Astrocyte (in vitro differentiated cells and primary cell): ENCODE results near the gene GOLGA6D. TPM values are rescaled to one million over a fixed set of nuclear protein-coding genes. Genes with fewer than 3 reads are reported as not detected.

Source experiments
- DNase-seq: peaks from one replicate; pipeline ENCODE4 v3.0.0-alpha.2; 2010; ENCODE audit warnings: low read depth
- FAIRE-seq: peaks from 2 replicates; lab custom pipeline; 2011; peaks lifted over from hg19 to GRCh38; lab: Jason Lieb, UNC
- H2AFZ ChIP-seq: 2 replicates; pipeline ENCODE4 v1.6.0; 2012; ENCODE audit warnings: low read depth, low read length, inconsistent platforms
- H3K27ac ChIP-seq: 2 replicates; pipeline ENCODE4 v1.5.1; 2011; ENCODE audit warnings: low read depth, low read length, inconsistent platforms
- H3K27me3 ChIP-seq: 2 replicates; pipeline ENCODE4 v1.6.0; 2011; ENCODE audit warnings: low read length, inconsistent platforms; ENCODE audit not compliant: insufficient read depth
- H3K36me3 ChIP-seq: 2 replicates; pipeline ENCODE4 v1.5.1; 2011; ENCODE audit warnings: low read length, inconsistent platforms; ENCODE audit not compliant: insufficient read depth
- H3K4me1 ChIP-seq: 2 replicates; pipeline ENCODE4 v1.5.1; 2011; ENCODE audit warnings: low read length, inconsistent platforms; ENCODE audit not compliant: insufficient read depth
- H3K4me2 ChIP-seq: 2 replicates; pipeline ENCODE4 v1.6.0; 2012; ENCODE audit warnings: low read length, inconsistent platforms
- H3K4me3 ChIP-seq: 2 replicates; pipeline ENCODE4 v1.5.1; 2011; ENCODE audit warnings: low read depth, mild to moderate bottlenecking, low read length, inconsistent platforms; ENCODE audit not compliant: insufficient read depth
- H3K79me2 ChIP-seq: 2 replicates; pipeline ENCODE4 v1.6.0; 2012; ENCODE audit warnings: mild to moderate bottlenecking, low read length, inconsistent platforms; ENCODE audit not compliant: insufficient read depth
- H3K9ac ChIP-seq: 2 replicates; pipeline ENCODE4 v1.6.0; 2012; ENCODE audit warnings: mild to moderate bottlenecking, low read length, inconsistent platforms
- H3K9me3 ChIP-seq: 2 replicates; pipeline ENCODE4 v1.5.1; 2012; ENCODE audit warnings: low read depth, mild to moderate bottlenecking, low read length, inconsistent platforms; ENCODE audit not compliant: insufficient read depth
- H4K20me1 ChIP-seq: 2 replicates; pipeline ENCODE4 v1.6.0; 2012; ENCODE audit warnings: low read length, inconsistent platforms; ENCODE audit not compliant: insufficient read depth
- H3K27ac Mint-ChIP-seq: one replicate; pipeline ENCODE4 v1.8.0; 2021; ENCODE audit warnings: mild to moderate bottlenecking, mixed read lengths; ENCODE audit not compliant: unreplicated experiment
- H3K27me3 Mint-ChIP-seq: one replicate; pipeline ENCODE4 v1.8.0; 2021; ENCODE audit warnings: low read depth, mixed read lengths; ENCODE audit not compliant: unreplicated experiment
- H3K36me3 Mint-ChIP-seq: one replicate; pipeline ENCODE4 v1.8.0; 2021; ENCODE audit warnings: low read depth, mixed read lengths; ENCODE audit not compliant: unreplicated experiment
- H3K4me1 Mint-ChIP-seq: one replicate; pipeline ENCODE4 v1.8.0; 2021; ENCODE audit warnings: low read depth, mixed read lengths; ENCODE audit not compliant: unreplicated experiment
- H3K4me3 Mint-ChIP-seq: one replicate; pipeline ENCODE4 v1.8.0; 2021; ENCODE audit warnings: mild to moderate bottlenecking, moderate library complexity, mixed read lengths; ENCODE audit not compliant: unreplicated experiment
- H3K9me3 Mint-ChIP-seq: one replicate; pipeline ENCODE4 v1.8.0; 2021; ENCODE audit warnings: mild to moderate bottlenecking, mixed read lengths; ENCODE audit not compliant: unreplicated experiment
- CTCF ChIP-seq: IDR thresholded peaks from 2 replicates; pipeline ENCODE4 v1.5.1; 2011; ENCODE audit warnings: low read depth, mild to moderate bottlenecking, inconsistent platforms, low read length, moderate library complexity; ENCODE audit not compliant: insufficient read depth
- EZH2 ChIP-seq: IDR thresholded peaks from 2 replicates; pipeline ENCODE4 v1.6.1; 2012; ENCODE audit warnings: mild to moderate bottlenecking, low read length, inconsistent platforms; ENCODE audit not compliant: insufficient read depth
- total RNA-seq: library from RNA; stranded (reverse); gene quantifications from 2 replicates; pipeline ENCODE4 v1.2.1, GENCODE V29; 2021

GOLGA6D gene
- total RNA-seq, 1 donor from 2014 or later = not detected

- no peak for TF ChIP-seq EZH2
- no peak for TF ChIP-seq CTCF
Observed at GRCh38 chr15:75235760-75236729, 46.6 kb upstream of the GOLGA6D start.

DNA sequence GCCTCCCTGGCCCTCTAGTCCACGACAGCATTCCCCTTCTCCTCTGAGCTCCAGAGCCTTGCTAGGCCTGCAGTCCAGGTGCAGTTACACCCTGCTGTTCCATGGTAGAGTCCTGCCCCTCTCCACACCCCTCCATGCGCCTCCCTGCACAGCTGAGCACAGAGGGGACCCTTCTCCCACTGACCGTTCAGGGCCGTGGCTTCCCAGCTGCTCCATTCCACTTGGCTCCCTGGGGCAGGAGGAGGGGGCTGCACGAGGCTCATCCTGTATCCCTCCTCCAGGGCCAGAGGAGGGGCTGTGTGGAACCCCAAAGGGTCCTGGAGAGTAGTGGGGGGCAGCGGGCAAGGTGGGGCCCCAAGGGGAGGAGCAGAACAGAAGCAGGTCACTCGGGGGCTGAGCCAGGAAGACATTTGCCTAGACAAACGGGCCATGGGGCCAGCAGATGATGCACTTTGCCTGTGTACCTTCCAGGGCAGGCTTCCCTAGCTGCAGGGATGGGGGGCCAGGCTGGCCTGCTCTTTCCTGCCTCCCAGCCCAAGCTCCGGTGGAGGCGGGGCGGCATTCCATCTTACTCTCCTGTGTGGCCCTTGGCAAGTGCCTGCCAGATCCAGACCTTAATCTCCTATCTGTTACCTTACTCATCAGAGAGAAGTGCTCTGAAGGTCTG lies 45.2 kb upstream of the GOLGA6D start:
- no peaks in the 10 kb centered on the region for H4K20me1 ChIP-seq
- FAIRE-seq (no peak), DNase-seq (no peak)
- H3K79me2 ChIP-seq = no peaks in the 10 kb centered on the region
- H3K27me3 ChIP-seq = peaks cover 17% of the 10 kb centered on the region
- no peak overlapping the region for H3K27ac ChIP-seq
- TF ChIP-seq EZH2 = no peak
- TF ChIP-seq CTCF = no peak
- Mint-ChIP-seq H3K27ac (no peak overlapping the region), H3K36me3 (no peaks in the 10 kb centered on the region), H3K4me1 (no peaks in the 10 kb centered on the region), H3K9me3 (no peaks in the 10 kb centered on the region), H3K27me3 (peaks cover 54% of the 10 kb centered on the region), H3K4me3 (no peak overlapping the region)
- no peak overlapping the region for H3K4me3 ChIP-seq
- H3K9me3 ChIP-seq = no peaks in the 10 kb centered on the region
- no peak overlapping the region for H2AFZ ChIP-seq
- H3K4me1 ChIP-seq = no peaks in the 10 kb centered on the region
- no peak overlapping the region for H3K4me2 ChIP-seq
- H3K9ac ChIP-seq = no peak overlapping the region
- H3K36me3 ChIP-seq = no peaks in the 10 kb centered on the region

More at GRCh38 chr15:75235760-75236729, 46.6 kb upstream of the GOLGA6D start:
- Histone ChIP-seq H3K4me2 (no peak overlapping the region), H3K79me2 (no peaks in the 10 kb centered on the region), H2AFZ (no peak overlapping the region), H4K20me1 (no peaks in the 10 kb centered on the region), H3K27ac (no peak overlapping the region), H3K9ac (no peak overlapping the region), H3K4me1 (no peaks in the 10 kb centered on the region), H3K9me3 (no peaks in the 10 kb centered on the region), H3K4me3 (no peak overlapping the region), H3K27me3 (peaks cover 22% of the 10 kb centered on the region), H3K36me3 (no peaks in the 10 kb centered on the region)
- Mint-ChIP-seq H3K4me1 (no peaks in the 10 kb centered on the region), H3K27me3 (peaks cover 64% of the 10 kb centered on the region), H3K4me3 (no peak overlapping the region), H3K9me3 (no peaks in the 10 kb centered on the region), H3K27ac (no peak overlapping the region), H3K36me3 (no peaks in the 10 kb centered on the region)
- no peak for DNase-seq
- no peak for FAIRE-seq
